Thyroid gland (tissue), 4 donors: ENCODE results near the gene SYCN.

Experiments
- POLR2A ChIP-seq, 2 donors: fragments of 450-650 bp; IDR thresholded peaks; one replicate each; pipeline ENCODE4 v1.6.1; 2017; ENCODE audit warnings: antibody characterized with exemption in 2 of 2, mild to moderate bottlenecking in 2 of 2, moderate library complexity in 1 of 2
- TF ChIP-seq, protein P1 (sequence below), 6 experiments: fragments of 200-600 bp in 3 of 6; fragments of 450-650 bp in 3 of 6; sonication (generic) in 3 of 6; IDR thresholded peaks; one replicate each; pipeline ENCODE4 v1.5.1; 2016 to 2019; ENCODE audit warnings: antibody characterized with exemption in 6 of 6, mild to moderate bottlenecking in 2 of 6, inconsistent platforms in 1 of 6, moderate library complexity in 1 of 6

DNA sequence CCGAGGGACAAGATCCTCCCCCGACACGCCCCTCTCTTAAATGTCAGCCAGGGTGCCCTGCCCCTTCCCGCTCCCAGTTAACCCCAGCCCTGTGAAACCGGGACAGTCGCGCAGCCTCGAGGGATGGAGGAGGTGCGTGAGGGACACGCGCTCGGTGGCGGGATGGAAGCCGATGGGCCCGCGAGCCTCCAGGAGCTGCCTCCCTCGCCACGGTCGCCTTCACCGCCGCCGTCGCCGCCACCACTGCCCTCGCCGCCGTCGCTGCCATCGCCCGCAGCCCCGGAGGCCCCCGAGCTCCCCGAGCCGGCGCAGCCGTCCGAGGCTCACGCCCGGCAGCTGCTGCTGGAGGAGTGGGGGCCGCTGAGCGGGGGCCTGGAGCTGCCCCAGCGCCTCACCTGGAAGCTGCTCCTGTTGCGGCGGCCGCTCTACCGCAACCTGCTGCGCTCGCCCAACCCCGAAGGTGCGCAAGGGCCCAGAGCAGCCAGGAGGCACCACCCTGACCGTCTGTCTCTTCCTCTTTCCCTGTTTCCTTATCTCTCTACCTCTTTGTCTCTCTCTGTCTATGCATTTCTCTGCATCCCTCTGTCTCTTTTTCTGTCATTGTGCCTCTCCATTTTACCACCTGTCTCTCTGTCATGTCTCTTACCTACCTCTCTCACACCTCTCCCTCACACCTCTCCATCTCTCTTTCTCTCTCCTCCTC is 7.1 kb downstream of the SYCN start, which contains the start of gene NCCRP1:
- TF ChIP-seq, protein P1, sequence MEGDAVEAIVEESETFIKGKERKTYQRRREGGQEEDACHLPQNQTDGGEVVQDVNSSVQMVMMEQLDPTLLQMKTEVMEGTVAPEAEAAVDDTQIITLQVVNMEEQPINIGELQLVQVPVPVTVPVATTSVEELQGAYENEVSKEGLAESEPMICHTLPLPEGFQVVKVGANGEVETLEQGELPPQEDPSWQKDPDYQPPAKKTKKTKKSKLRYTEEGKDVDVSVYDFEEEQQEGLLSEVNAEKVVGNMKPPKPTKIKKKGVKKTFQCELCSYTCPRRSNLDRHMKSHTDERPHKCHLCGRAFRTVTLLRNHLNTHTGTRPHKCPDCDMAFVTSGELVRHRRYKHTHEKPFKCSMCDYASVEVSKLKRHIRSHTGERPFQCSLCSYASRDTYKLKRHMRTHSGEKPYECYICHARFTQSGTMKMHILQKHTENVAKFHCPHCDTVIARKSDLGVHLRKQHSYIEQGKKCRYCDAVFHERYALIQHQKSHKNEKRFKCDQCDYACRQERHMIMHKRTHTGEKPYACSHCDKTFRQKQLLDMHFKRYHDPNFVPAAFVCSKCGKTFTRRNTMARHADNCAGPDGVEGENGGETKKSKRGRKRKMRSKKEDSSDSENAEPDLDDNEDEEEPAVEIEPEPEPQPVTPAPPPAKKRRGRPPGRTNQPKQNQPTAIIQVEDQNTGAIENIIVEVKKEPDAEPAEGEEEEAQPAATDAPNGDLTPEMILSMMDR (IDR thresholded peaks at IDR 0.05), result no peak
- TF ChIP-seq POLR2A (IDR thresholded peaks at IDR 0.05), result no peak
